ENCODE results near the gene NMNAT1. TPM values are rescaled to one million over a fixed set of nuclear protein-coding genes. Genes with fewer than 3 reads are reported as not detected.

NMNAT1 gene
- total RNA-seq, 1 experiment from 2014 or later, result 2.8 TPM

GRCh38 chr1:10007169-10007568, 63.9 kb downstream of the NMNAT1 start:
- H2BK5ac ChIP-seq (ENCODE audit: insufficient read length, low read length), result no peak overlapping the region
- H3K23ac ChIP-seq (ENCODE audit: insufficient read length, low read depth, low read length), result no peak overlapping the region
- WGBS (ENCODE audit: extremely low coverage, insufficient read length, low lambda C conversion rate), result no CpG with 5 or more reads among the region's 4 CpGs
- no peak overlapping the region for H3K27ac ChIP-seq (ENCODE audit: insufficient read length, low read depth, low read length)
- no peak overlapping the region for H3K18ac ChIP-seq (ENCODE audit: insufficient read length, low read depth, low read length)
- H3K27me3 ChIP-seq (ENCODE audit: insufficient read depth, low read length), result no peaks in the 10 kb centered on the region
- H3K56ac ChIP-seq (ENCODE audit: insufficient read length, low read depth, low read length), result no peak overlapping the region
- no peak for DNase-seq
- no peak overlapping the region for H4K8ac ChIP-seq (replicated peaks; ENCODE audit: insufficient read length, low read depth, low read length)
- TF ChIP-seq, protein P1, sequence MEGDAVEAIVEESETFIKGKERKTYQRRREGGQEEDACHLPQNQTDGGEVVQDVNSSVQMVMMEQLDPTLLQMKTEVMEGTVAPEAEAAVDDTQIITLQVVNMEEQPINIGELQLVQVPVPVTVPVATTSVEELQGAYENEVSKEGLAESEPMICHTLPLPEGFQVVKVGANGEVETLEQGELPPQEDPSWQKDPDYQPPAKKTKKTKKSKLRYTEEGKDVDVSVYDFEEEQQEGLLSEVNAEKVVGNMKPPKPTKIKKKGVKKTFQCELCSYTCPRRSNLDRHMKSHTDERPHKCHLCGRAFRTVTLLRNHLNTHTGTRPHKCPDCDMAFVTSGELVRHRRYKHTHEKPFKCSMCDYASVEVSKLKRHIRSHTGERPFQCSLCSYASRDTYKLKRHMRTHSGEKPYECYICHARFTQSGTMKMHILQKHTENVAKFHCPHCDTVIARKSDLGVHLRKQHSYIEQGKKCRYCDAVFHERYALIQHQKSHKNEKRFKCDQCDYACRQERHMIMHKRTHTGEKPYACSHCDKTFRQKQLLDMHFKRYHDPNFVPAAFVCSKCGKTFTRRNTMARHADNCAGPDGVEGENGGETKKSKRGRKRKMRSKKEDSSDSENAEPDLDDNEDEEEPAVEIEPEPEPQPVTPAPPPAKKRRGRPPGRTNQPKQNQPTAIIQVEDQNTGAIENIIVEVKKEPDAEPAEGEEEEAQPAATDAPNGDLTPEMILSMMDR (conservative IDR thresholded peaks at IDR 0.05), result no peak
- H3K4me1 ChIP-seq (ENCODE audit: insufficient read depth, low read length), result no peaks in the 10 kb centered on the region
- no peak overlapping the region for H2BK15ac ChIP-seq (ENCODE audit: low read depth, low read length)
- no peak overlapping the region for H2AFZ ChIP-seq (ENCODE audit: low read length)
- H3K4ac ChIP-seq (ENCODE audit: low read depth, low read length), result no peak overlapping the region
- H2BK20ac ChIP-seq (ENCODE audit: low read depth, low read length, poor library complexity, severe bottlenecking), result no peak overlapping the region
- no peak overlapping the region for H3T11ph ChIP-seq (ENCODE audit: low read length)
- H4K5ac ChIP-seq (ENCODE audit: insufficient read length, low read depth, low read length), result no peak overlapping the region
- no peak overlapping the region for H2BK120ac ChIP-seq (ENCODE audit: low read depth, low read length, poor library complexity, severe bottlenecking)
- H4K91ac ChIP-seq (ENCODE audit: insufficient read length, low read depth, low read length), result no peak overlapping the region
- no peaks in the 10 kb centered on the region for H3K79me1 ChIP-seq (ENCODE audit: insufficient read depth, low read depth, low read length, poor library complexity, severe bottlenecking)
- no peaks in the 10 kb centered on the region for H4K20me1 ChIP-seq (ENCODE audit: control insufficient read depth, insufficient read depth, insufficient read length)
- no peak overlapping the region for H3K27ac Mint-ChIP-seq
- no peaks in the 10 kb centered on the region; the same call in 1 of the 2 replicates for H3K27me3 Mint-ChIP-seq (ENCODE audit: low read depth)
- H3K4me2 ChIP-seq (ENCODE audit: insufficient read depth, insufficient read length, low read length), result no peak overlapping the region
- no peaks in the 10 kb centered on the region for H3K79me2 ChIP-seq (ENCODE audit: insufficient read depth, low read length)
- H3K9ac ChIP-seq (ENCODE audit: extremely low read depth, insufficient read length, low read length), result no peak overlapping the region
- no peaks in the 10 kb centered on the region; a peak in 1 of 4 replicates for H3K4me1 Mint-ChIP-seq
- no peaks in the 10 kb centered on the region for H3K9me3 Mint-ChIP-seq
- no peaks in the 10 kb centered on the region for H3K36me3 Mint-ChIP-seq (ENCODE audit: insufficient read depth in 1 of 3, low read depth in 3 of 3)
- H2BK12ac ChIP-seq (ENCODE audit: insufficient read length, low read depth, low read length), result no peak overlapping the region
- H3K9me3 ChIP-seq (ENCODE audit: control insufficient read depth, low read depth, low read length), result no peaks in the 10 kb centered on the region
- H3K4me3 Mint-ChIP-seq, result no peak overlapping the region
- no peak overlapping the region for H3K14ac ChIP-seq (ENCODE audit: insufficient read depth, low read length)
- H3K23me2 ChIP-seq (ENCODE audit: insufficient read length, low read depth, low read length, poor library complexity, severe bottlenecking), result no peaks in the 10 kb centered on the region
- no peak overlapping the region for H2AK5ac ChIP-seq (ENCODE audit: insufficient read length, low read length)
